DOHH2 (cell line): Measurements from ENCODE around the gene PLCB4.

Experiments used
- H3F3A ChIP-seq: fragments of 200-600 bp; sonication (generic), shearing (Covaris generic); 2 replicates; pipeline ENCODE4 v1.6.0; 2016; ENCODE audit warnings: antibody characterized with exemption, mild to moderate bottlenecking; ENCODE audit not compliant: control insufficient read depth, insufficient read depth
- H3K27ac ChIP-seq: fragments of 200-600 bp; sonication (generic); 2 replicates; pipeline ENCODE4 v1.5.1; 2014; ENCODE audit warnings: low read depth, mild to moderate bottlenecking, low read length, moderate library complexity
- H3K27me3 ChIP-seq: fragments of 200-600 bp; sonication (generic); 2 replicates; pipeline ENCODE4 v1.6.1; 2014; ENCODE audit warnings: mild to moderate bottlenecking, low read length, mixed read lengths; ENCODE audit not compliant: control insufficient read depth
- H3K36me3 ChIP-seq: fragments of 200-600 bp; sonication (generic); 2 replicates; pipeline ENCODE4 v1.6.1; 2014; ENCODE audit warnings: mild to moderate bottlenecking, low read length, moderate library complexity, mixed read lengths; ENCODE audit not compliant: control insufficient read depth
- H3K4me1 ChIP-seq: fragments of 200-600 bp; sonication (generic); 2 replicates; pipeline ENCODE4 v1.6.1; 2014; ENCODE audit warnings: mild to moderate bottlenecking, low read length, mixed read lengths; ENCODE audit not compliant: control insufficient read depth
- H3K4me2 ChIP-seq: fragments of 200-600 bp; sonication (generic); 2 replicates; pipeline ENCODE4 v1.6.0; 2014; ENCODE audit warnings: mild to moderate bottlenecking, low read length, moderate library complexity
- H3K4me3 ChIP-seq: fragments of 200-600 bp; sonication (generic); 2 replicates; pipeline ENCODE4 v1.5.1; 2014; ENCODE audit warnings: mild to moderate bottlenecking, low read length, mixed read lengths
- H3K79me2 ChIP-seq: fragments of 200-600 bp; sonication (generic); 2 replicates; pipeline ENCODE4 v1.6.1; 2014; ENCODE audit warnings: mild to moderate bottlenecking, low read length, mixed read lengths; ENCODE audit not compliant: control insufficient read depth
- H3K9me2 ChIP-seq: fragments of 200-600 bp; sonication (generic); replicated peaks from 2 replicates; pipeline ENCODE4 v1.6.1; 2014; ENCODE audit warnings: mild to moderate bottlenecking, low read length, mixed read lengths; ENCODE audit not compliant: control insufficient read depth
- H3K9me3 ChIP-seq: fragments of 200-600 bp; sonication (generic); 2 replicates; pipeline ENCODE4 v1.6.1; 2014; ENCODE audit warnings: antibody characterized with exemption, low read length, mixed read lengths; ENCODE audit not compliant: control insufficient read depth, insufficient read depth
- H4K20me1 ChIP-seq: fragments of 200-600 bp; sonication (generic); 2 replicates; pipeline ENCODE4 v1.6.0; 2014; ENCODE audit warnings: low read depth, mild to moderate bottlenecking, antibody characterized with exemption, low read length, moderate library complexity; ENCODE audit not compliant: control insufficient read depth, insufficient read depth
- EZH2phosphoT487 ChIP-seq: fragments of 200-600 bp; sonication (generic); IDR thresholded peaks from 2 replicates; pipeline ENCODE4 v1.6.1; 2017; ENCODE audit warnings: borderline replicate concordance, mild to moderate bottlenecking, antibody characterized with exemption, low read length, moderate library complexity, mixed read lengths
- TF ChIP-seq, protein P1 (sequence below): fragments of 200-600 bp; sonication (generic); IDR thresholded peaks from one replicate; pipeline ENCODE4 v1.5.1; 2014; ENCODE audit warnings: antibody characterized with exemption, mild to moderate bottlenecking, low read depth, low read length; ENCODE audit not compliant: poor library complexity, severe bottlenecking

The PLCB4 gene

GRCh38 chr20:9360431-9360830 lies 291.5 kb downstream of the PLCB4 start:
- no peaks in the 10 kb centered on the region for H3K9me3 ChIP-seq
- no peaks in the 10 kb centered on the region for H4K20me1 ChIP-seq
- no peaks in the 10 kb centered on the region for H3K4me1 ChIP-seq
- no peak overlapping the region for H3K4me3 ChIP-seq
- H3K9me2 ChIP-seq: no peaks in the 10 kb centered on the region
- no peak overlapping the region for H3K27ac ChIP-seq
- H3K27me3 ChIP-seq: no peaks in the 10 kb centered on the region
- no peak for TF ChIP-seq EZH2phosphoT487
- TF ChIP-seq, protein P1, sequence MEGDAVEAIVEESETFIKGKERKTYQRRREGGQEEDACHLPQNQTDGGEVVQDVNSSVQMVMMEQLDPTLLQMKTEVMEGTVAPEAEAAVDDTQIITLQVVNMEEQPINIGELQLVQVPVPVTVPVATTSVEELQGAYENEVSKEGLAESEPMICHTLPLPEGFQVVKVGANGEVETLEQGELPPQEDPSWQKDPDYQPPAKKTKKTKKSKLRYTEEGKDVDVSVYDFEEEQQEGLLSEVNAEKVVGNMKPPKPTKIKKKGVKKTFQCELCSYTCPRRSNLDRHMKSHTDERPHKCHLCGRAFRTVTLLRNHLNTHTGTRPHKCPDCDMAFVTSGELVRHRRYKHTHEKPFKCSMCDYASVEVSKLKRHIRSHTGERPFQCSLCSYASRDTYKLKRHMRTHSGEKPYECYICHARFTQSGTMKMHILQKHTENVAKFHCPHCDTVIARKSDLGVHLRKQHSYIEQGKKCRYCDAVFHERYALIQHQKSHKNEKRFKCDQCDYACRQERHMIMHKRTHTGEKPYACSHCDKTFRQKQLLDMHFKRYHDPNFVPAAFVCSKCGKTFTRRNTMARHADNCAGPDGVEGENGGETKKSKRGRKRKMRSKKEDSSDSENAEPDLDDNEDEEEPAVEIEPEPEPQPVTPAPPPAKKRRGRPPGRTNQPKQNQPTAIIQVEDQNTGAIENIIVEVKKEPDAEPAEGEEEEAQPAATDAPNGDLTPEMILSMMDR: no peak
- no peak overlapping the region for H3K4me2 ChIP-seq
- no peaks in the 10 kb centered on the region for H3K36me3 ChIP-seq
- no peaks in the 10 kb centered on the region for H3K79me2 ChIP-seq
- no peaks in the 10 kb centered on the region for H3F3A ChIP-seq

DNA sequence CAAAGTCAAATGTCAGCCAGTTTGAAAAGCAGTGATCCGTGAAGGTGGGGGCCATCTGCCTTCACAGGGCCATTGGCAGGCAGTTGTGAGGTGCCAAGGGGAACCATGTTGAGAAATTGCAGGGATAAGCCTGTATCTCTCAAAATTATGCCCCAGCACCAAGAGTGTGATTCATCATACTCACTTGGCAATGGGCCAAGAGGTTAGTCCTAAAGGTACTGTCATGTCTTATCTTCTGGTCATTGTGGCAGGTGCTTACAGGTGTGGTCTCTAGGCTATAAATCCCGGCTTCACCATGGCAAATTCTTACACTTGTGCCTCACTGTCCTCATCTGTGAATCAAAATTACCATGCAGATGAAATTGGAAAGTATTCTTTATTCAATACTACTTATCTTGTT lies 294.8 kb downstream of the PLCB4 start:
- H4K20me1 ChIP-seq: no peaks in the 10 kb centered on the region
- no peaks in the 10 kb centered on the region for H3K4me1 ChIP-seq
- H3K27ac ChIP-seq: no peak overlapping the region
- no peak overlapping the region for H3K4me3 ChIP-seq
- H3K27me3 ChIP-seq: no peaks in the 10 kb centered on the region
- no peaks in the 10 kb centered on the region for H3F3A ChIP-seq
- H3K79me2 ChIP-seq: no peaks in the 10 kb centered on the region
- no peaks in the 10 kb centered on the region for H3K9me3 ChIP-seq
- no peaks in the 10 kb centered on the region for H3K9me2 ChIP-seq
- H3K4me2 ChIP-seq: no peak overlapping the region
- H3K36me3 ChIP-seq: no peaks in the 10 kb centered on the region
- no peak for TF ChIP-seq EZH2phosphoT487
- TF ChIP-seq, protein P1: no peak

GRCh38 chr20:9367328-9367727 lies 298.4 kb downstream of the PLCB4 start:
- Histone ChIP-seq H3K79me2 (no peaks in the 10 kb centered on the region), H3K4me3 (no peak overlapping the region), H3K9me2 (no peaks in the 10 kb centered on the region), H3F3A (no peaks in the 10 kb centered on the region), H3K4me1 (no peaks in the 10 kb centered on the region), H3K4me2 (no peak overlapping the region), H3K9me3 (no peaks in the 10 kb centered on the region), H3K36me3 (no peaks in the 10 kb centered on the region), H3K27me3 (no peaks in the 10 kb centered on the region), H3K27ac (no peak overlapping the region), H4K20me1 (no peaks in the 10 kb centered on the region)
- no peak for TF ChIP-seq EZH2phosphoT487
- TF ChIP-seq, protein P1: no peak

GRCh38 chr20:9367746-9368145 lies 298.9 kb downstream of the PLCB4 start:
- H3K36me3 ChIP-seq: no peaks in the 10 kb centered on the region
- H3K4me2 ChIP-seq: no peak overlapping the region
- no peaks in the 10 kb centered on the region for H3K9me2 ChIP-seq
- TF ChIP-seq EZH2phosphoT487: no peak
- TF ChIP-seq, protein P1: no peak
- no peak overlapping the region for H3K4me3 ChIP-seq
- H3K27ac ChIP-seq: no peak overlapping the region
- no peaks in the 10 kb centered on the region for H3K4me1 ChIP-seq
- no peaks in the 10 kb centered on the region for H3F3A ChIP-seq
- no peaks in the 10 kb centered on the region for H3K79me2 ChIP-seq
- H3K9me3 ChIP-seq: no peaks in the 10 kb centered on the region
- H3K27me3 ChIP-seq: no peaks in the 10 kb centered on the region
- no peaks in the 10 kb centered on the region for H4K20me1 ChIP-seq
